ENCODE measurements around the gene SYAP1.

DNA sequence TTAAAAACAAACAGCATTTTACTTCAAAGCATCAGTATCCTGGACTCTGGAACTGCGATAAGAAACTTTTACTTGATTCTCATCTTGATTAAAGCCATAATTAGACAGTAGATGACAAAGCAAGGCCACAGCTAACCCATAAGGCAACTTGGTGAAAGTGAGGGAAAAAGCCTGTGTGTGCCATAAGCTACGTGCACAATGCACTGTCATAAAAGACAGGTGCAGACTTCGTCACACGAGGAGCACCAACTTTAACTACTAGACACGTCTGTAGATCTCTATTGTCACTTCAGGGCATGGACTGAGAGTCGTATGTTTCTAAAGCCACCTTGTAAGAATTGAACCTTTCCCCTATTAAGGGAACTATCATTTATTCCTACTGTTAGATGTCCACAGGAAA, 20.0 kb upstream of the SYAP1 start:
- TF ChIP-seq, protein P1, sequence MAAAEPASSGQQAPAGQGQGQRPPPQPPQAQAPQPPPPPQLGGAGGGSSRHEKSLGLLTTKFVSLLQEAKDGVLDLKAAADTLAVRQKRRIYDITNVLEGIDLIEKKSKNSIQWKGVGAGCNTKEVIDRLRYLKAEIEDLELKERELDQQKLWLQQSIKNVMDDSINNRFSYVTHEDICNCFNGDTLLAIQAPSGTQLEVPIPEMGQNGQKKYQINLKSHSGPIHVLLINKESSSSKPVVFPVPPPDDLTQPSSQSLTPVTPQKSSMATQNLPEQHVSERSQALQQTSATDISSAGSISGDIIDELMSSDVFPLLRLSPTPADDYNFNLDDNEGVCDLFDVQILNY (CRISPR knock-in tag; IDR thresholded peaks at IDR 0.05) = no peak
- TF ChIP-seq USF2 (CRISPR knock-in tag; IDR thresholded peaks at IDR 0.05) (no peak), SP1 (CRISPR knock-in tag; conservative IDR thresholded peaks at IDR 0.05) (no peak), CTCF (IDR thresholded peaks at IDR 0.05) (no peak)
- TF ChIP-seq, protein P2, sequence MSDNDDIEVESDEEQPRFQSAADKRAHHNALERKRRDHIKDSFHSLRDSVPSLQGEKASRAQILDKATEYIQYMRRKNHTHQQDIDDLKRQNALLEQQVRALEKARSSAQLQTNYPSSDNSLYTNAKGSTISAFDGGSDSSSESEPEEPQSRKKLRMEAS (CRISPR knock-in tag; IDR thresholded peaks at IDR 0.05) = no peak
